T-helper 1 cell treated with Interleukin-12 subunit alpha and Interleukin-12 subunit beta and Interleukin-4 antibody, amounts not matched to agents 30 μg/mL and 1 μg/mL, for 36 hours (primary cell): ENCODE results near the gene DFFA.

Source experiments
- H3K27ac Mint-ChIP-seq: one replicate; pipeline ENCODE4 v1.8.0; 2021; ENCODE audit warnings: mild to moderate bottlenecking, mixed read lengths
- H3K27me3 Mint-ChIP-seq: one replicate; pipeline ENCODE4 v1.8.0; 2021; ENCODE audit warnings: low read depth, mixed read lengths
- H3K36me3 Mint-ChIP-seq: one replicate; pipeline ENCODE4 v1.8.0; 2021; ENCODE audit warnings: low read depth, mixed read lengths
- H3K4me1 Mint-ChIP-seq: one replicate; pipeline ENCODE4 v1.8.0; 2021; ENCODE audit warnings: low read depth, mixed read lengths
- H3K4me3 Mint-ChIP-seq: one replicate; pipeline ENCODE4 v1.8.0; 2021; ENCODE audit warnings: mild to moderate bottlenecking, moderate library complexity, mixed read lengths
- H3K9me3 Mint-ChIP-seq: one replicate; pipeline ENCODE4 v1.8.0; 2021; ENCODE audit warnings: mixed read lengths

The DFFA gene

DNA sequence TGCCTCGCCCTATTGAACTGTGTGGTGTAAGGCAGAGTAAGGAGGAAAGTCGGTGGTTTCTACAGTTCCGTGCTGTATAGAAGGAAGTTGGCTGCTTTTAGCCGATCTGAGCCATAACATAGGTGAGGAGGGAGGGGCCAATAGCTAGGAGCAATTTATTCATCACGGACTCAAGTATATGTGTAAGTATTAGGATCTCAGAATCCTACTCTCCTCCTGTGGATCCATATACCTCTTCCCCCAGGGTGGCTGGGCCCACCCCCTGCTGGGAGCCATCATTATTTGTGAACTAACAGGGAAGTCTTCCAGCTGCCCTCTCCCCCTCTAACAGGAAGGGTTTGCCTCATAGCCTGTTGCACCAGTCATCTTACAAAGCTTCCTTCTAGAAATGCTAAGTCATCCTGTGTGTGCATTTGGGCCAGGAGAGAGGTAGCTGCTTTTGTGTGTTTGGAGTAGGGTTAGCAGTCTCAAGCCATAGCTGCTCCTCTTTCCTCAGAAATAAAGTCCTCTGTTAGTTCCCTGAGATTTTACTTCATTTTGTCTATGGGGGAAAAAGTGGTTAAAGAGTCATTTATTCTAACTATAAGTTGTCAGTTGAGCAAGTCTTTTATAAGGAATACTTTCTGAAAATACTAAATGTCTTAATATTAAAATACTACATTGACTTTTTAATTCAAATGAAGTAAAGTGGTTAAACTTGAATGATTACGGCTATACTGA lies 57.0 kb downstream of the DFFA start:
- Mint-ChIP-seq H3K36me3 (peaks cover 70% of the 10 kb centered on the region), H3K27ac (peak overlapping the region; percentile 96), H3K4me1 (peaks cover 17% of the 10 kb centered on the region), H3K4me3 (peak overlapping the region; percentile 64), H3K9me3 (no peaks in the 10 kb centered on the region), H3K27me3 (no peaks in the 10 kb centered on the region)

DNA sequence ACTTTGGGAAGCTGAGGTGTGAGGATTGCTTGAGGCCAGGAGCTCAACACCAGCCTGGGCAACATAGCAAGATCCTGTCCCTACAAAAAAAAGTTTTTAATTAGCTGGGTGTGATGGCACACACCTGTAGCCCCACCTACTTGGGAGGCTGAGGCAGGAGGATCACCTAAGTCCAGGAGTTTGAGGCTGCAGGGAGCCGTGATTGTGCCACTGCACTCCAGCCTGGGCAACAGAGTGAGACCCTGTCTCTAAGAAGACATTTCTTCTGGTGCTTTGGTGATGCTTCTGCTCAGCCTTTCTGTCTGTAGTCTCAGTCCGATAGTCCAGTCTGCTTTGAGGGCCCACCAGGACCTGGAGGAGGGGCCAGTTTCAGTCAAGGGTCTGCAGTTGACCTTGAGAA lies 65.1 kb downstream of the DFFA start:
- Mint-ChIP-seq H3K4me3 (no peak overlapping the region), H3K27ac (no peak overlapping the region), H3K36me3 (peaks cover 52% of the 10 kb centered on the region), H3K9me3 (no peaks in the 10 kb centered on the region), H3K27me3 (no peaks in the 10 kb centered on the region), H3K4me1 (no peaks in the 10 kb centered on the region)
